T follicular helper cell (primary cell): ENCODE measurements around the gene RALY.

Experiments
- DNase-seq: peaks from one replicate; pipeline ENCODE4 v3.0.0-alpha.2; 2020; ENCODE audit warnings: low read depth

Gene RALY

GRCh38 chr20:34076952-34077351 is 83.2 kb downstream of the RALY start:
- DNase-seq: no peak

DNA sequence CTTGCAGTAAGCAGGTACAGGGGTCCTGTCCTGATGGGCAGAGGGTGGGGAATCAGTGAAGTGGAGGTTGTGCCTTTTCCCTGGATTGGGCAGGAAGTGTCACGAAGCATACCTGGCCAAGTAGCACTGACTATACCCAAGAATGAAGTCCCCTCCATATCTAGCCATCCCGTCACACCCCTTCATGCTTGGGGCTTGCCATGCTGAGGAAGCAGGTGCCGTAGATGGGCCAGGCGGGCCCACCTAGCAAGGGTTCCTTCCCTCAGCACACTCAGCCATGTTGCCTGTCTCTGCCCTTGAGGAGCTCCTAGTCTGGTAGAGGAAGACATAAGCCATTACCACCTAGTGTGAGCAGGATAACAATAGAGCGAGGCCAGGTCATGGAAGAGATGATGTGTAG is 84.8 kb downstream of the RALY start:
- DNase-seq: no peak

GRCh38 chr20:34079818-34080217 is 86.1 kb downstream of the RALY start:
- no peak for DNase-seq

GRCh38 chr20:34082232-34082887 is 88.6 kb downstream of the RALY start:
- no peak for DNase-seq

DNA sequence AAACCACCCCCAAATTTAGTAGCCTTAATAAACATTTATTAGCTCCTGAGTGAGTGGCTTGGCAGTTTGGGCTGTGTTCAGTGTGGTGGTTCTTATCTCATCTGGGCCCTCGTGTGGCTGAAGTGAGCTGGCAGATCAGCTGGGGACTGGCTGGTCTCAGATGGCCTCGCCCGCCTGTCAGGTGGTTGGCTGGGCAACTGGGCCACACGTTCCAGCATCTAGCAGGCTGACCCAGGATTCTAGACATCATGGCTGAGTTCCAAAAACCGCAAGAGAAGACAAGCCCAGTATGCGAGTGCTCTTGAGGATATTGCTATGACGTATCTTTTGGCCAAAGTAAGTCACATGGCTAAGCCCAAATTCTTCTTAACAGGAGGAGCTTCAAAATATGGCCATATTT is 89.4 kb downstream of the RALY start:
- DNase-seq: no peak

GRCh38 chr20:34083781-34084180 is 90.1 kb downstream of the RALY start:
- no peak for DNase-seq

GRCh38 chr20:34084227-34084923 is 90.7 kb downstream of the RALY start:
- no peak for DNase-seq

GRCh38 chr20:34085544-34086040 is 91.9 kb downstream of the RALY start:
- no peak for DNase-seq

GRCh38 chr20:34088305-34089174 is 94.8 kb downstream of the RALY start:
- no peak for DNase-seq

DNA sequence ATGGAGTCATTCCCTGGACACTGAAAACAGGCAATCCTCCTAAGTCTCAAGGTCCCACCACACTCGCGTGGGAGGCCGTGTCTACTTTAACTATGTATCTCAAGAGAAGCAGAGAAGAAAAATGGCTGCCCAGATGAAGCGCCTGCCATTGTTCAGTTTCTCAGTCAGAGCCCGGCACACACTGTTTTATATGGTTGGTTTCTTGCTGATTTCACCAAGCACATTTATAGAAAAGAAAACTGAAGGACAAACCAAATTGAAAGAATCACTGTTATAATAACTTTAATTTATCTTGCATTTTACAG is 95.4 kb downstream of the RALY start:
- no peak for DNase-seq

- DNase-seq: no peak
These were observed 96.1 kb downstream of the RALY start for GRCh38 chr20:34089655-34090345.

GRCh38 chr20:34090645-34091044 is 96.9 kb downstream of the RALY start:
- no peak for DNase-seq

DNA sequence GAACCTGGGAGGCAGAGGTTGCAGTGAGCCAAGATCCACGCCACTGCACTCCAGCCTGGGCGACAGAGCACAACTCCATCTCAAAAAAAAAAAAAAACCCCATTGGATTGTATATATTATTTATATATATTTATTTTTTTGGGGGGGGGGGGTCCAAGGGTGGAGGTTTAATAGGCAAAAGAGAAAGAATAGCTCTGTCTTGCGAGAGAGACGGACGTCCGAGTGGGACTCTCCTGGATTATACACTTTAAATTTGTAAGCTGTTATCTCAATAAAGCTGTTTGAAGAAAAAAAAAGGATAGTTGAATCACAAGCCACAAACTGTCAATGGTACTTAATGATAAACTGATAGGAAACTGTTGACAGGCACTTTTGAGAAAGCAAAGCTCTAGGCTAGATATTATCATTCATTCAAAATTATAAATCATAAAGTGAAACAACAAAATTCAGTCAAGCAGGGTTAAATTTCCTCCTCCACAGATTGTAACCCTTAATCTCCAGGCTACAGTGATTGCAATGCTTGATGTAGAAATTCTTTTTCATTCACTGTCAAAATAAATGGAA is 98.0 kb downstream of the RALY start:
- no peak for DNase-seq

DNA sequence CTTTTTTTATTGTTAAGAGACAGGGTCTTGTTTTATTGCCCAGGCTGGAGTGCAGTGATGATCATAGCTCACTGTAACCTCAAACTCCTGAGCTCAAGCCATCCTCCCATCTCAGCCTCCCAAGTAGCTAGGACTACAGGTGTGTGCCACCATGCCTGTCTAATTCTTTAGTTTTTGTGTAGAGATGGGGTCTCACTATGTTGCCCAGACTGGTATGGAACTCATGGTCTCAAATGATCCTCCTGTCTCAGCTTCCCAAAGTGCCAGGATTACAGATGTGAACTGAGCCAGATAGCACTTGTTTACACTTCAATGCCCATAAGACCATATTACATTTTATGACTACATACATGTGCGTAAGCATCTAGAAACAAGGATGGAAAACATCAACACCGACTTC is 100.2 kb downstream of the RALY start:
- no peak for DNase-seq

- DNase-seq: no peak
These were observed 102.1 kb downstream of the RALY start for GRCh38 chr20:34095825-34096224.

GRCh38 chr20:34096699-34097444 is 103.2 kb downstream of the RALY start:
- no peak for DNase-seq

DNA sequence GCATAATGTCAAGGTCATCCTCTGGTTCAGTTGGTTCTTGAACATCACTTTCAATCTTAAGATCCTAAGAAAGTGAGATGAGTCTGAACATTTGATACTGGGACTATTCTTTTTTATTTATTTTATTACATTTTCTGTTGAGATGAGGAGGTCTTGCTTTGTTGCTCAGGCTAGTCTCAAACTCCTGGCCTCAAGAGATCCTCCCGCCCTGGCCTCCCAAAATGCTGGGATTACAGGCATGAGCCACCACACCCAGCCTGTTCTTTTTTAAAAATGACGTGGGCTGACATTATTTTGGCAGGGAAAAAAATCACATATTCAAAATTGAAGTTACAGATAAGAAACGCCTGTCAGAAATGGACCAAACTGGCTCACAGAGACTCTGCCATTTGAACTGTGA is 104.9 kb downstream of the RALY start:
- DNase-seq: no peak

GRCh38 chr20:34099675-34100074 is 106.0 kb downstream of the RALY start:
- DNase-seq: no peak

DNA sequence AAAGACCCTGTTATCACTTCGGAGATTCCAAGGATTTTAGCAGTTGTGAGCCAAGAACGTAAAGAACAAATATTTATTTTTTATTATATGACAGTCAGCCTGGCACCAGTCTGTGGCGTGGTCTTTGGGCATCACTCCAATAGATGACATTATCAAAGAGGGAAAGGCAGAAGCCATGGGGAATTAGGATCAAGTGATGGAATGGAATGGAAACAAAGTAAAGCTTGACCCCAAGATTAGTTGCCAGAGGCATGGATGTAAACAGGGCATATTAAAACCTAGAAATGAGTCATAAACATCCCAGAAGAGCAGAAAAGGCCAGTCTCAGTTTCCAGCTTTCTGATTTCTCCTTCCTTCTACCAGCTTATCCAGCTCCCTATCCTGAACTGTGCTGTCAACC is 106.9 kb downstream of the RALY start:
- no peak for DNase-seq

DNA sequence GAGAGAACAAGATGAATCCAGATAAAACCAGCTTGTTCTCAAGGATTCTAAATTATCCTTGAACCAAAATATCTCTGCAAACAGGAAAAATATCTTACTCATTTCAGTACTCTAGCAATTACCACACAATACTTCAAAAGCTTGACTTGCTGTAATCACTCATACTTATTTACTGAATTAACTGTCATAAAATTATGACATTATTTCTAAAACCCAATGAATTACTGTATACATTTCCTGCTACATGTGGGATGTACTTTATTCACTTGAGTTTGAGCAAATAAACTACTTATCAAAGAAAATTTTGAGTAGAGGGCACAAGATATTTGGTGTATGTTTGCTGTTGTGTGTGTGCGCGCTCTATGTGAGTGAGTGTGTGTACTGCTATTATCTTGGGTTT is 108.6 kb downstream of the RALY start:
- DNase-seq: no peak

- DNase-seq: no peak
These were observed 110.3 kb downstream of the RALY start for GRCh38 chr20:34104059-34104458.
